Sigmoid colon (tissue), 3 donors: Measurements from ENCODE around the gene UCMA.

Experiments used
- CTCF ChIP-seq, 4 experiments: fragments of 450-650 bp in 3 of 4; fragments of 200-600 bp in 1 of 4; IDR thresholded peaks; one replicate each; pipeline ENCODE4 v1.5.1; 2016 to 2019; ENCODE audit warnings: antibody characterized with exemption in 4 of 4, mild to moderate bottlenecking in 3 of 4, moderate library complexity in 2 of 4
- POLR2A ChIP-seq, 2 donors: fragments of 450-650 bp; IDR thresholded peaks; one replicate each; pipeline ENCODE4 v1.6.1; 2016; ENCODE audit warnings: antibody characterized with exemption in 2 of 2, mild to moderate bottlenecking in 2 of 2, moderate library complexity in 2 of 2

GRCh38 chr10:13268310-13268709 is 34.1 kb upstream of the UCMA start:
- no peak for TF ChIP-seq CTCF (IDR thresholded peaks at IDR 0.05)
- TF ChIP-seq POLR2A (IDR thresholded peaks at IDR 0.05), result no peak
